Thyroid gland (tissue), 4 donors: Measurements from ENCODE around the gene EIF4E3. TPM values are rescaled to one million over a fixed set of nuclear protein-coding genes. Genes with fewer than 3 reads are reported as not detected.

Experiments used
- DNase-seq, 2 donors: peaks; one replicate each; pipeline ENCODE4 v3.0.0-alpha.2; 2019
- H3K27ac ChIP-seq, 3 donors: fragments of 200-600 bp; sonication (generic); 1 replicate in 2 of 3; 2 replicates in 1 of 3; pipeline ENCODE4 v1.5.1; 2016 to 2019; ENCODE audit warnings: mild to moderate bottlenecking in 1 of 3, moderate library complexity in 1 of 3
- H3K27me3 ChIP-seq: fragments of 200-600 bp; sonication (generic); one replicate; pipeline ENCODE4 v1.5.1; 2019
- H3K36me3 ChIP-seq, 2 donors: fragments of 200-600 bp; sonication (generic); one replicate each; pipeline ENCODE4 v1.5.1; 2016 to 2019
- H3K4me1 ChIP-seq, 2 donors: fragments of 200-600 bp; sonication (generic); one replicate each; pipeline ENCODE4 v1.5.1; 2017 to 2019
- H3K4me3 ChIP-seq, 3 donors: fragments of 200-600 bp; sonication (generic); replicated peaks in 1 of 3; 1 replicate in 2 of 3; 2 replicates in 1 of 3; pipeline ENCODE4 v1.5.1; 2016; ENCODE audit warnings: mild to moderate bottlenecking in 1 of 3
- H3K9me3 ChIP-seq: fragments of 200-600 bp; sonication (generic); one replicate; pipeline ENCODE4 v1.5.1; 2017
- CTCF ChIP-seq, 6 experiments: fragments of 200-600 bp in 3 of 6; fragments of 450-650 bp in 3 of 6; sonication (generic) in 3 of 6; IDR thresholded peaks; one replicate each; pipeline ENCODE4 v1.5.1; 2016 to 2019; ENCODE audit warnings: antibody characterized with exemption in 6 of 6, mild to moderate bottlenecking in 2 of 6, inconsistent platforms in 1 of 6, moderate library complexity in 1 of 6
- POLR2A ChIP-seq, 2 donors: fragments of 450-650 bp; IDR thresholded peaks; one replicate each; pipeline ENCODE4 v1.6.1; 2017; ENCODE audit warnings: antibody characterized with exemption in 2 of 2, mild to moderate bottlenecking in 2 of 2, moderate library complexity in 1 of 2
- WGBS, 2 donors: methylation state at CpG; one replicate each; pipeline ENCODE4 v1.1.5; 2017; 5-methylcytosine and 5-hydroxymethylcytosine counted together
- intact Hi-C: fragments of 100-400 bp; cut with DNase I; formaldehyde crosslinking; loops from one replicate; pipeline ENCODE4 v1.15.1; 2023
- total RNA-seq, 4 donors: library from RNA; depleted of rRNA; stranded (reverse); fragments of >200 nt; gene quantifications; one replicate each; pipeline ENCODE4 v1.2.3, GENCODE V29; 2016

EIF4E3 gene
- 10 to 100 TPM; 18.4 to 26.6 (median 26.0) TPM for total RNA-seq

GRCh38 chr3:71725271-71725991 lies at the start of gene EIF4E3:
EIF4E3 (minus strand) TSS chr3:71725402; CDS start chr3:71725367, 35 bp downstream.
- intact Hi-C loops: no loop called here
- DNase-seq: peak; percentile 37 to 50
- WGBS, 2 donors: 14 to 21% methylated on average over 9 to 10 of the region's 80 CpGs

GRCh38 chr3:71771884-71772283 lies 46.7 kb upstream of the EIF4E3 start:
- TF ChIP-seq CTCF (IDR thresholded peaks at IDR 0.05): no peak
- no peak for TF ChIP-seq POLR2A (IDR thresholded peaks at IDR 0.05)
- WGBS, 2 donors: 56 to 69% methylated on average over 1 of the region's 1 CpG
- no peaks in the 10 kb centered on the region for H3K27me3 ChIP-seq
- H3K27ac ChIP-seq: no peak overlapping the region
- H3K4me3 ChIP-seq: no peak overlapping the region
- H3K9me3 ChIP-seq: no peaks in the 10 kb centered on the region
- no peak for DNase-seq
- no peaks in the 10 kb centered on the region for H3K36me3 ChIP-seq
- intact Hi-C loops: no loop called here
- no peaks in the 10 kb centered on the region for H3K4me1 ChIP-seq

More at GRCh38 chr3:71725271-71725991, at the start of gene EIF4E3:
- TF ChIP-seq CTCF (IDR thresholded peaks at IDR 0.05): no peak
- TF ChIP-seq POLR2A (IDR thresholded peaks at IDR 0.05): no peak
- Histone ChIP-seq H3K9me3 (no peaks in the 10 kb centered on the region), H3K36me3 (no peaks in the 10 kb centered on the region), H3K4me1 (peaks cover 10 to 24% of the 10 kb centered on the region in 2 donors), H3K27ac (peak within 1 kb of the TSS in 2 of 3 donors; percentile 69 to 78), H3K4me3 (peak within 1 kb of the TSS; percentile 5 to 60 (median 52)), H3K27me3 (no peaks in the 10 kb centered on the region)

- intact Hi-C loops: no loop called here
- no peak for TF ChIP-seq POLR2A (IDR thresholded peaks at IDR 0.05)
- TF ChIP-seq CTCF (IDR thresholded peaks at IDR 0.05): no peak
- no peaks in the 10 kb centered on the region for H3K36me3 ChIP-seq
- H3K27me3 ChIP-seq: no peaks in the 10 kb centered on the region
- no peak overlapping the region for H3K27ac ChIP-seq
- WGBS, 2 donors: 76 to 77% methylated on average over 5 of the region's 5 CpGs
- DNase-seq: no peak
- H3K4me3 ChIP-seq: no peak overlapping the region
- no peaks in the 10 kb centered on the region for H3K4me1 ChIP-seq
- H3K9me3 ChIP-seq: no peaks in the 10 kb centered on the region
Observed at GRCh38 chr3:71771126-71771525, 45.9 kb upstream of the EIF4E3 start.

- Histone ChIP-seq H3K27ac (no peak overlapping the region), H3K27me3 (no peaks in the 10 kb centered on the region), H3K4me3 (no peak overlapping the region), H3K36me3 (no peaks in the 10 kb centered on the region), H3K9me3 (no peaks in the 10 kb centered on the region), H3K4me1 (no peaks in the 10 kb centered on the region)
- intact Hi-C loops: no loop called here
- DNase-seq: no peak
- TF ChIP-seq CTCF (IDR thresholded peaks at IDR 0.05) (no peak), POLR2A (IDR thresholded peaks at IDR 0.05) (no peak)
- WGBS, 2 donors: 81% methylated on average over 5 of the region's 5 CpGs
Observed at GRCh38 chr3:71763426-71763825, 38.2 kb upstream of the EIF4E3 start.

- DNase-seq: no peak
- TF ChIP-seq POLR2A (IDR thresholded peaks at IDR 0.05): no peak
- TF ChIP-seq CTCF (IDR thresholded peaks at IDR 0.05): no peak
- WGBS, 2 donors: 100% methylated on average over 1 of the region's 1 CpG
- intact Hi-C loops: no loop called here
- H3K36me3 ChIP-seq: no peaks in the 10 kb centered on the region
- no peaks in the 10 kb centered on the region for H3K9me3 ChIP-seq
- no peaks in the 10 kb centered on the region for H3K4me1 ChIP-seq
- no peak overlapping the region for H3K4me3 ChIP-seq
- H3K27ac ChIP-seq: no peak overlapping the region
- no peaks in the 10 kb centered on the region for H3K27me3 ChIP-seq
Observed at GRCh38 chr3:71760140-71760539, 34.9 kb upstream of the EIF4E3 start.
